GM12892 (cell line): ENCODE data around the gene KRTAP12-1.

Source experiments
- POLR2A ChIP-seq: IDR thresholded peaks from 2 replicates; pipeline ENCODE4 v1.6.1; 2011; ENCODE audit warnings: low read depth, low read length, control low read depth
- POLR2AphosphoS5 ChIP-seq: IDR thresholded peaks from 2 replicates; pipeline ENCODE4 v1.6.1; 2011; ENCODE audit warnings: low read depth, low read length, control low read depth
- TAF1 ChIP-seq: IDR thresholded peaks from 2 replicates; pipeline ENCODE4 v1.6.1; 2011; ENCODE audit warnings: low read depth, mild to moderate bottlenecking, control low read depth, low read length, borderline replicate concordance

GRCh38 chr21:44720170-44720569 lies 38.2 kb upstream of the KRTAP12-1 start:
- TF ChIP-seq POLR2A (no peak), POLR2AphosphoS5 (no peak), TAF1 (no peak)
